ENCODE results near the gene PNPLA7.
A peak's percentile ranks its signal among the peaks of the same experiment; 100 is the strongest.
"Not testable (repeated sequence)": the region's sequence is repeated elsewhere in the genome, so short reads cannot be mapped to it uniquely, and the experiment has no call there.

PNPLA7 gene

DNA sequence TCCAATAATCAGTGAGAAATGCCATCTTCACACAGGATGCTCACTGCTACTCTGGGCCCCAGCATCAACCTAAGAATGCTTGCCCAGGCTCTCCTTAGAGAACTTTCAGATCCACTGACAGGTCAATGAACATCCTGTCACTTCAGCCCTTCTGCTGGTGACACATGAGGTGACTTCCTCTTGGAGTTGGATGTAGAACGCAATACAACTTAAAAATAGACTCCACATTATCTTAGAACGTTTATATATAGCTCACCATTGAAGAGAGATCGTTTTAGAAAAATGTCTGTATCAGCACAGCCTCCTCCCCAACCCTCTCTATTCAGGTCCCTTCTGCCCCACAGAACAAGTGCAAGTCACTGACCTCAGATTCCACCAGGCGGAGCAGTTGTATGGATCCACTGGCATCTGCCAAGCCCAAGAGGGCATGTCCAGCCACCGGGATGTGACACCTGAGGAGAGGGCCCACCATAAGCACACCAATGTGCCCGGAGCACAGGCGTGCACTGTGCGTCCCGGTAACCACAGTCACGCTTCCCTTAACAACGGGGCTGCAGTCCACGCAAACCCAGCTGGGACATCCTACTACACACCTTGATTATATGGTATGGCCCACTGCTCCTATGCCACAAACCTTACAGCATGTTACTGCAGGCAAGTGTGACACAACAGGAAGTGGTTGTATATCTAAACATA lies 25.7 kb upstream of the PNPLA7 start:
- DNase-seq (ENCODE audit: low read depth in 2 of 2, low spot score in 1 of 2) = no peak

- DNase-seq (ENCODE audit: low read depth in 2 of 2, low spot score in 1 of 2) = no peak
Observed at GRCh38 chr9:137575364-137575715, 25.1 kb upstream of the PNPLA7 start.

DNA sequence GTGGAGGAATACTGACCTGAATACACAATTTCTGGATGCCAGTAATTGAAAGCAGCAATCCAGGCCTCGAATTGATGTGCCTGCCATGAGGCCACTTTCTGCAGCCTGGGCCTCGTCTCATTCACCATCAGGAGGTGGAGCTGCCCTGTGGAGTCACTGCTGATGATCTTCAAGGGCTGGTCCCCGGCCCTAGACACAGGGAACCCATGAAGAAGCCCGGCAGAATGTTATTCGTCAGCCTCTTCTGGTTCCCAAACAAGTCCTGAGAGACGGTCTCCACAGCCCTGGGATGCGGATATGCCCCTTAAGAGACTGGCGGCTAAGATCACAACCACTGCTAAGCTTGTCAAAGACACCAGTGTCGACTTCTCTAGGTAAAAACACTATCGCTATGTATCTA lies 24.0 kb upstream of the PNPLA7 start:
- DNase-seq (ENCODE audit: low read depth in 2 of 2, low spot score in 1 of 2) = no peak

DNA sequence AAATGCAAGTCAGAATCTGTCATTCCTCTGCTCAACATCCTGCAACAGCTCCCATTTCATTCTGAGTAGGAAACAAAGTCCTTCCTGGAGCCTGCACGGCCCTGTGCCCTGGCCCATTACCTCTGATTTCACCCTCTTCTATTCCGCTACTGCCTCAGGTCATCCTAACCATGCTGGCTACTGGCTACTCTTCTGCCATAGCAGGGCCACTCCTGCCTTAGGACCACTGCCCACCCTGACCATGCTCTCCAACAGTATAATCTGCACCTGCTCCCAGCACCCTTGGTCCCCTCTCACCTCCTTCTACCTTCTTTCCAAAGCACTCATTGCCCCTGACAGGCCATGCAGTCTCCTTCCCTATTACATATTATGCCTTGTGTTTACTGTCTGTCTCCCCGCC lies 20.4 kb upstream of the PNPLA7 start:
- DNase-seq (ENCODE audit: low read depth in 2 of 2, low spot score in 1 of 2) = no peak

GRCh38 chr9:137569609-137570203 lies 19.5 kb upstream of the PNPLA7 start:
- DNase-seq (ENCODE audit: low read depth in 2 of 2, low spot score in 1 of 2) = no peak

DNA sequence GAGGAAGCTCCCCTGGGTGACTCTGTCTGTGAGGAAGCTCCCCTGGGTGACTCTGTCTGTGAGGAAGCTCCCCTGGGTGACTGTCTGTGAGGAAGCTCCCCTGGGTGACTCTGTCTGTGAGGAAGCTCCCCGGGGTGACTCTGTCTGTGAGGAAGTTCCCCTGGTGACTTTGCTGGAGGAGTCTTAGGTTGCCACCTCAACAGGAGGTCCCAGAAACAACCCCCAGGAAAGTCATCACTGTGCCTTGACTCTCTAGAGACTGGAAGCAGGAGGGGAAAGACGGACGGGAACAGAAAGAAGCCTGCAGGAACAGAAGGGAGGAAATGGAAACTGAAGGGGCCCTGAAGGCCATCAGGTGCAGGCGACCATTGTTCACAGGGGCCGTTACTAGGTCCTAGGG lies 18.2 kb upstream of the PNPLA7 start:
- not testable (repeated sequence) for DNase-seq (ENCODE audit: low read depth in 2 of 2, low spot score in 1 of 2)

DNA sequence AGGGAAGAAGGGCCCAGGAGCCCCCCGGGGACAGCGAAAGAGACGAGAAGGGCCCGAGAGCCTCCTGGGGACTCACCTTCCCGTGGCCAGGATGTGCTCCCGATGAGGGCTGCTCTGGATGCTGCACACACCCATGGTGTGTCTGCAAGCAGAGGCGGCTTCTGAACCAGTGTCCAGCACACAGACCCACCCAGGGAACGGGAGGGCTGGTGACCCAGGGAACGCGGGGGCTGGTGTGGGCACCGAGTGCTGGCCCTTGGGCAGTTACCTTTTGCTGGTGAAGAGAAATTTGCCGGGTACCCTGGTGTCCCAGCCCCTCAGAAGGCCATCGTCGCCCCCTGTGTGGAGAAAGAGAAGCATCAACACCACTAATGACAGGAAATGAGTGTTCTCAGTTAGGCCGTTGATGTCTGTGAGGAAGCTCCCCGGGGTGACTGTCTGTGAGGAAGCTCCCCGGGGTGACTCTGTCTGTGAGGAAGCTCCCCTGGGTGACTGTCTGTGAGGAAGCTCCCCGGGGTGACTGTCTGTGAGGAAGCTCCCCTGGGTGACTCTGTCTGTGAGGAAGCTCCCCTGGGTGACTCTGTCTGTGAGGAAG lies 14.7 kb upstream of the PNPLA7 start:
- DNase-seq (ENCODE audit: low read depth in 2 of 2, low spot score in 1 of 2) = no peak

- DNase-seq (ENCODE audit: low read depth in 2 of 2, low spot score in 1 of 2) = no peak
Observed at GRCh38 chr9:137564134-137564533, 13.9 kb upstream of the PNPLA7 start.

GRCh38 chr9:137558127-137558526 lies 7.9 kb upstream of the PNPLA7 start:
- DNase-seq (ENCODE audit: low read depth in 2 of 2, low spot score in 1 of 2) = no peak

- DNase-seq (ENCODE audit: low read depth in 2 of 2, low spot score in 1 of 2) = no peak
Observed at GRCh38 chr9:137556069-137556838, 6.1 kb upstream of the PNPLA7 start.

GRCh38 chr9:137555179-137555578 lies 5.0 kb upstream of the PNPLA7 start:
- no peak for DNase-seq (ENCODE audit: low read depth in 2 of 2, low spot score in 1 of 2)

DNA sequence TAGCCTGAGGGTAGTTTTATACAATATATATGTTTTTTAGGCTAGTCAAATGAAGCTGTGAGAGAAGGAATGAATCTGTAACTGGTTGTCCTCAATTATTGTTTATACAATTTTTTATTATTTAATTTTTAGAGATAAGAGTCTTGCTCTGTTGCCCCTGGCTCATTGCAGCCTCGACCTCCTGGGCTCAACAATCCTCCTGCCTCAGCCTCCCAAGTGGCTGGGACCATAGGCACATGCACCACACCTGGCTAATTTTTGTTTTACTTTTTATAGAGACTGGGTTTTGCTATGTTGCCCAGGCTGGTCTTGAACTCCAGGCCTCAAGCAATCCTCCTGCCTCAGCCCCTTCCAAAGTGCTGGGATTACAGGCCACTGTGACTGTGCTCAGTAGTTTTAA lies 4.1 kb upstream of the PNPLA7 start:
- no peak for DNase-seq (ENCODE audit: low read depth in 2 of 2, low spot score in 1 of 2)

DNA sequence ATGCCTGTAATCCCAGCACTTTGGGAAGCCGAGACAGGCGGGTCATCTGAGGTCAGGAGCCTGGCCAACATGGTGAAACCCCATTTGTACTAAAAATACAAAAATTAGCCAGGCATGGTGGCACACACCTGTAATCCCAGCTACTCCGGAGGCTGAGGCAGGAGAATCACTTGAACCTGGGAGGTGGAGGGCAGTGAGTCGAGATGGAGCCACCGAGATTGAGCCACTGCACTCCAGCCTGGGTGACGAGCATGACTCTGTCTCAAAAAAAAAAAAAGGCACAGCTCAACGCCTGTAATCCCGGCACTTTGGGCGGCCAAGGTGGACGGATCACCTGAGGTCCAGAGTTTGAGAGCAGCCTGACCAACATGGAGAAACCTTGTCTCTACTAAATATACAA lies 3.5 kb upstream of the PNPLA7 start:
- not testable (repeated sequence) for DNase-seq (ENCODE audit: low read depth in 2 of 2, low spot score in 1 of 2)

DNA sequence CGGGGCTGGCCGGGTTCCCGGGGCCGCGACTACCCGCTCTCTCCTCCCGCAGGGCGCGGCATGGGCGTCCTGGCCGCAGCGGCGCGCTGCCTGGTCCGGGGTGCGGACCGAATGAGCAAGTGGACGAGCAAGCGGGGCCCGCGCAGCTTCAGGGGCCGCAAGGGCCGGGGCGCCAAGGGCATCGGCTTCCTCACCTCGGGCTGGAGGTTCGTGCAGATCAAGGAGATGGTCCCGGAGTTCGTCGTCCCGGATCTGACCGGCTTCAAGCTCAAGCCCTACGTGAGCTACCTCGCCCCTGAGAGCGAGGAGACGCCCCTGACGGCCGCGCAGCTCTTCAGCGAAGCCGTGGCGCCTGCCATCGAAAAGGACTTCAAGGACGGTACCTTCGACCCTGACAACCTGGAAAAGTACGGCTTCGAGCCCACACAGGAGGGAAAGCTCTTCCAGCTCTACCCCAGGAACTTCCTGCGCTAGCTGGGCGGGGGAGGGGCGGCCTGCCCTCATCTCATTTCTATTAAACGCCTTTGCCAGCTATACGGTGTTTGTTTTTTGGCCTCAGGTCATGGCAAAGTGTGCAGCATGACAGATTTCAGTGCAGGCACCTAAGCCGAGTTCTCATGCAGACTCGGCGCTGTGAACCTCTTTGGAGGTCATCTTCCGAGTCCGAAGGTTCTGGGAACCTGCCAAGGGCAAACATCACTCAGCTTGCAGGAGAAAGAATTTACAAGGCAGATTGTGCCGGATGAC lies 2.0 kb upstream of the PNPLA7 start:
- no peak for DNase-seq (ENCODE audit: low read depth in 2 of 2, low spot score in 1 of 2)

DNA sequence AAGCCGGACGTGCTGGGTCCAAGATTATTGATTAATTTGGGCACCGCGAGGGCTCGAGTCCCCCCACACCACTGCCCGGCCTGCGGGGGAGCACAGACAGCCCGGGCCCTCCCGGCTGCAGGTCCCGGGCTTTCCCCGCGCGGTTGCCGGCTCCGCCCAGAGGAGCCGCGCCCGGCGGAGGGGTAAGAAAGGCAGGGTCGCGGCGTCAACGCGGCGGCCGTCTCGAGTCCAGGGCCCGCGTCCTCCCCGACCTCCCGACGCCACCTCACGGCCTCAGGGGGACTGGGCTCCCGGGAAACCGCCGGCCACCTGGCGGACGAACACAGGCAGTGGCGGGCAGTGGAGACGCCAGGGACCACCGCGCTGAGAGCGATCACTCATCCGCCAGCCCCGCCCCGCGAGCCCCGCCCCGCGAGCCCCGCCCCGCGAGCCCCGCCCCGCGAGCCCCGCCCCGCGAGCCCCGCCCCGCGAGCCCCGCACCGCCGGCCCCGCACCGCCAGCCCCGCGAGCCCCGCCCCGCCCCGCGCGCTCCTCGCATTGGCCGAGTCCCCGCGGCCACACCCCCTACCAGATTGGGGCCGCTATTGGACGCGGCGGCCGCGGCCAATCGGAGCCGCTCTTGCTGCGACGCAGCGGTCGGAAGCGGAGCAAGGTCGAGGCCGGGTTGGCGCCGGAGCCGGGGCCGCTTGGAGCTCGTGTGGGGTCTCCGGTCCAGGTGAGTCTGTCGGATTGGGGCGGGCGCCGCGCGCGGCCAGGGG lies 1.2 kb upstream of the PNPLA7 start, which contains the start of gene MRPL41:
Gene MRPL41 (plus strand): TSS at position 616 of the 758 bp plus-strand sequence. CDS start 203 bp downstream, outside the sequence.
- peak; percentile 58 to 75 for DNase-seq (ENCODE audit: low read depth in 2 of 2, low spot score in 1 of 2)

- DNase-seq (ENCODE audit: low read depth in 2 of 2, low spot score in 1 of 2) = not testable (repeated sequence)
Observed at GRCh38 chr9:137550958-137551263, 709 bp upstream of the PNPLA7 start.

DNA sequence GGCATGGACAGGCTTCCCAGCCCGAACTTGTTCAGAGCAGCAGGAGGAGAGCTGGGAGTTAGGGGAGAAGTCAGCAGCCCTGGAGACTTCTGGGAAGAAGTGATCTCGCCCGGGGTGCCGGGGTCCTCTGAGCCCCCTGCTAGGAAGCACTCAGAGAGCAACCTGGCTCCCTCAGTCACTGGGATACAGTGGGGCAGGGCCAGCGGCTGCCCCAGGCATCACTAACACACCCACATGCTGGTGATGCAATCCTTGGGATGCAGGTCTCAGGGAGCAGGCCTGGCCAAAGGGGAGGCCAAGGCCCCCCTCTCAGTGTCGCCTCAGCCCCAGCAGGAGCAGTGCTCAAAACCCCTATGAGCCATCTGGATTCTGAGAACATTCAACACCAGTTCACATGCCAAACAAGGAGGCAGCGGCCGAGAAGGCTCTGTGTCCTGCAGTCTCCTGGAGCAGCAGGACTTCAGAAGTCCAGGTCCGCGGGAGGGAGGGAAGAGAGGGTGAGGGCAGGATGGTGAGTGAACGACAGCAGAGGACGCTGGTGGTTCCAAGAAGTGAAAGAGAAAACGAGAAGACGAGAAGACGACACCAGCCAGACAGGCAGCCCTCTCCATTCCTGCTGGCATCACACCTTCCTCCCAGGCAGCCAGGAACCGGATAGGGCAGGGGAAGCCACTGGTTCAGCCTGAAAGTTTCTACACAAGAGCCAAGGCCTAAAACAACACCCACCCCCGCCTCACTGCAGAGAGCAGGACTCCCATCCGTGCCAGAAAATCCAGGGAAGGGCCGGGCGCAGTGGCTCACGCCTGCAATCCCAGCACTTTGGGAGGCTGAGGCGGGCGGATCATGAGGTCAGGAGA lies 2.3 kb downstream of the PNPLA7 start:
- DNase-seq (ENCODE audit: low read depth in 2 of 2, low spot score in 1 of 2) = no peak

GRCh38 chr9:137545123-137545522 lies 5.1 kb downstream of the PNPLA7 start:
- no peak for DNase-seq (ENCODE audit: low read depth in 2 of 2, low spot score in 1 of 2)

- DNase-seq (ENCODE audit: low read depth in 2 of 2, low spot score in 1 of 2) = no peak
Observed at GRCh38 chr9:137544176-137544760, 5.9 kb downstream of the PNPLA7 start.
